Measurements from ENCODE around the gene CORO2A. TPM values are rescaled to one million over a fixed set of nuclear protein-coding genes. Genes with fewer than 3 reads are reported as not detected.

The CORO2A gene
- total RNA-seq, 3 donors from 2014 or later, result 1.4 to 7.2 (median 7.2) TPM

DNA sequence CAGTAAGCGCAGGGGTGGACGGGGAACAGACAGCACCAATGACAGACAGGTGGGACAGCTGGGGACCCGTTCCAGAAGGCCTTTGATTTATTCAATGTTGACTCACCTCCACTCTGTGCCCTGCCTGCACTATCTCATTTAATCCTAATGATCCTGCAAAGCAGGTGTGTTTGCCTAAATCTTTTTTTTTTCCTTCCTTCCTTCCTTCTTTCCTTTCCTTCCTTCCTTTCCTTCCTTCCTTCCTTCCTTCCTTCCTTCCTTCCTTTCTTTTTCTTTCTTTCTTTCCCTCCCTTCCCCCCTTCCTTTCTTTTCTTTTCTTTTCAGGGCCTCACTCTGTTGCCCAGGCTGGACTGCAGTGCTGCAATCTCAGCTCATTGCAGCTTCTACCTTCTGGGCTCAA lies 17.1 kb upstream of the CORO2A start:
- intact Hi-C loops (cut with DNase I; ENCODE audit: low total_unique reads), result no loop called here
- DNase-seq (ENCODE audit: low spot score in 2 of 2), result no peak
- TF ChIP-seq POLR2A (IDR thresholded peaks at IDR 0.05) (no peak), POLR2AphosphoS5 (IDR thresholded peaks at IDR 0.05) (no peak)

DNA sequence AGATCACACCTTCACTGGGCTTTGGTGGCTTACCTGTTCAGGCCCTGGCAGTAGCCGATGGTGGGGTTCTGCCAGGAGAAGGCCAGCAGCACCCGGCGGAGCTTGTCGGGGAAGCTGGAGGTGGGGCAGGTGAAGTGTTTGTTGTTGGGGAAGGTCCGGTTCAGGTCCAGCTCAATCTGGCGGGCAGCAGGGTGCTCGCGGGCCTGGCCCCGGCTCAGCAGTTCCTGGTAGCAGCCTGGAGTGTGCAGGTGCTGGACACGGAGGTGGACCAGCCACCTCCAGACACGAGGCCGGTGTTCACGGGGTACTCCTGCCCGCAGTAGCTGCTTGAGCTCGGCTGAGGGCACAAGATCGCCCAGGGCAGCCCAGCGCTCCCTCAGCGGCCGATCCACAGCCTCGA lies 16.2 kb upstream of the CORO2A start:
- Histone ChIP-seq H3K4me1 (peaks cover 0 to 5% of the 10 kb centered on the region in 2 donors), H3K27ac (no peak overlapping the region), H3K9me3 (no peaks in the 10 kb centered on the region), H3K36me3 (no peaks in the 10 kb centered on the region), H3K27me3 (no peaks in the 10 kb centered on the region), H3K4me3 (no peak overlapping the region)
- DNase-seq (ENCODE audit: low spot score in 2 of 2), result no peak
- intact Hi-C loops (cut with DNase I; ENCODE audit: low total_unique reads), result no loop called here
- TF ChIP-seq, protein P1, sequence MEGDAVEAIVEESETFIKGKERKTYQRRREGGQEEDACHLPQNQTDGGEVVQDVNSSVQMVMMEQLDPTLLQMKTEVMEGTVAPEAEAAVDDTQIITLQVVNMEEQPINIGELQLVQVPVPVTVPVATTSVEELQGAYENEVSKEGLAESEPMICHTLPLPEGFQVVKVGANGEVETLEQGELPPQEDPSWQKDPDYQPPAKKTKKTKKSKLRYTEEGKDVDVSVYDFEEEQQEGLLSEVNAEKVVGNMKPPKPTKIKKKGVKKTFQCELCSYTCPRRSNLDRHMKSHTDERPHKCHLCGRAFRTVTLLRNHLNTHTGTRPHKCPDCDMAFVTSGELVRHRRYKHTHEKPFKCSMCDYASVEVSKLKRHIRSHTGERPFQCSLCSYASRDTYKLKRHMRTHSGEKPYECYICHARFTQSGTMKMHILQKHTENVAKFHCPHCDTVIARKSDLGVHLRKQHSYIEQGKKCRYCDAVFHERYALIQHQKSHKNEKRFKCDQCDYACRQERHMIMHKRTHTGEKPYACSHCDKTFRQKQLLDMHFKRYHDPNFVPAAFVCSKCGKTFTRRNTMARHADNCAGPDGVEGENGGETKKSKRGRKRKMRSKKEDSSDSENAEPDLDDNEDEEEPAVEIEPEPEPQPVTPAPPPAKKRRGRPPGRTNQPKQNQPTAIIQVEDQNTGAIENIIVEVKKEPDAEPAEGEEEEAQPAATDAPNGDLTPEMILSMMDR (IDR thresholded peaks at IDR 0.05), result no peak
- TF ChIP-seq POLR2AphosphoS5 (IDR thresholded peaks at IDR 0.05), result no peak
- no peak for TF ChIP-seq POLR2A (IDR thresholded peaks at IDR 0.05)

More for the DNA sequence above, 17.1 kb upstream of the CORO2A start:
- H3K36me3 ChIP-seq, result no peaks in the 10 kb centered on the region
- no peak overlapping the region for H3K4me3 ChIP-seq
- H3K4me1 ChIP-seq, result peaks cover 0 to 5% of the 10 kb centered on the region in 2 donors
- no peaks in the 10 kb centered on the region for H3K9me3 ChIP-seq
- H3K27me3 ChIP-seq, result no peaks in the 10 kb centered on the region
- no peak overlapping the region for H3K27ac ChIP-seq

DNA sequence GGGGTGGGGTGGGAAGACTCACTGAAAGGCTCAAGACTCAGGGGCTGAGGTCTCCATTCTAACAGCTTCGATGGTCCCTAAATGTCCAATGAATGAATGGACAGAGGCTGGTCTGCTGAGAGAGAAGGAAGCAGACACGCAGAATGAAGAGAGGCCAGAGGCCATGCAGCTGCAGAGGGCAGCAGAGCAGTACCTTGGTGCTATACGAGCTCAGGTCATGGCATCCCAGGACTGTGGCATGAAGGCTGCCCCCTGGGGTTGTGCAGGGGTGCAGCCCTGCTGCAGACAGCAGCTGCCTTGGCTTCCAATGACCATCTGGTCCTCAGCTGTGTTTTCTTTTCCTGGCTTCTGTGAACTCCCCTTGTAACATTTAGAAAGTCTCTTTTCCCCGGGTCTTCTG lies 15.2 kb upstream of the CORO2A start:
- intact Hi-C loops (cut with DNase I; ENCODE audit: low total_unique reads), result no loop called here
- H3K36me3 ChIP-seq, result no peaks in the 10 kb centered on the region
- TF ChIP-seq, protein P1 (IDR thresholded peaks at IDR 0.05), result no peak
- H3K27ac ChIP-seq, result no peak overlapping the region
- no peak for DNase-seq (ENCODE audit: low spot score in 2 of 2)
- peaks cover 0 to 5% of the 10 kb centered on the region in 2 donors for H3K4me1 ChIP-seq
- H3K27me3 ChIP-seq, result no peaks in the 10 kb centered on the region
- H3K4me3 ChIP-seq, result no peak overlapping the region
- no peaks in the 10 kb centered on the region for H3K9me3 ChIP-seq

DNA sequence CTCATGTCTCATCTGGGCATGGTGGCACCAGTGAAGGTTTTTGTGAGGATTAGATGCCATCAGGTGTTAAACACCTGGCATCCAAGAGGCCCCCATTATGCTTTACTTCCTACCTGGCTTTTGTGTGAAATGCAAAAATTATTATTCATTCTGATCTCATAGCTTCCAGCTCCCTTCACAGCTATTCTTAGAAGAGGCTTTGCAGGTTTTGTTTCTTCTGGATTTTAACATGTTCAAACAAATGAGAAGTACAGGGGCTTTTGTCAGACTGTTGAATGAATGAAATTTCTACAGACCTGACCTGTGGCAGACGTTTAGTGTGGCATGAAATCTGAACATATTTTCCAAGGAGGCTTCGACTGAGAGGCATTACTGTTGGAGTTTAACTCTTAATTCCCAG lies 14.3 kb upstream of the CORO2A start:
- H3K4me1 ChIP-seq, result peaks cover 0 to 5% of the 10 kb centered on the region in 2 donors
- no peak overlapping the region for H3K4me3 ChIP-seq
- H3K27me3 ChIP-seq, result no peaks in the 10 kb centered on the region
- no peaks in the 10 kb centered on the region for H3K36me3 ChIP-seq
- intact Hi-C loops (cut with DNase I; ENCODE audit: low total_unique reads), result no loop called here
- H3K27ac ChIP-seq, result no peak overlapping the region
- no peak for DNase-seq (ENCODE audit: low spot score in 2 of 2)
- H3K9me3 ChIP-seq, result no peaks in the 10 kb centered on the region
- TF ChIP-seq POLR2AphosphoS5 (IDR thresholded peaks at IDR 0.05), result no peak
- TF ChIP-seq POLR2A (IDR thresholded peaks at IDR 0.05), result no peak
- TF ChIP-seq, protein P1 (IDR thresholded peaks at IDR 0.05), result no peak

DNA sequence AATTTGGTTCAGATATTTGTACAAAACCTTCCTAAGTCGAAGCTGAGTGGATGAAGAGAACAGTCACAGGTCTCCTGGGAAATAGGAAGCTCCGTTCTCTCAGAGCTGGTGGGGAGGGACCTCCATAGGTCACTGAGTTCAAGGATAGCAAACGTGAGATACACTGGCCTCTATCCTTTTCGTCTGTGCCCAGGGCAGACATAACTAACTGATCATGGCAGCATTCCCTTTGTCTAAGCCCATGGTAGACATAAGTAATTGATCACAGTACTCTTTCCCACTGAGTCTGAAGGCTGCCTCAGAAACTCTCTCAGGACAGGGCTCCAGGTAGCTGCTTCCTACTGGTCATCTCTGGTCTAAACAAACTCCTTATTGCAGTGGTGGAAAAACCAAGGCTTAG lies 12.3 kb upstream of the CORO2A start:
- TF ChIP-seq POLR2A (IDR thresholded peaks at IDR 0.05) (no peak), POLR2AphosphoS5 (IDR thresholded peaks at IDR 0.05) (no peak)
- TF ChIP-seq, protein P1 (IDR thresholded peaks at IDR 0.05), result no peak
- H3K36me3 ChIP-seq, result no peaks in the 10 kb centered on the region
- intact Hi-C loops (cut with DNase I; ENCODE audit: low total_unique reads), result no loop called here

DNA sequence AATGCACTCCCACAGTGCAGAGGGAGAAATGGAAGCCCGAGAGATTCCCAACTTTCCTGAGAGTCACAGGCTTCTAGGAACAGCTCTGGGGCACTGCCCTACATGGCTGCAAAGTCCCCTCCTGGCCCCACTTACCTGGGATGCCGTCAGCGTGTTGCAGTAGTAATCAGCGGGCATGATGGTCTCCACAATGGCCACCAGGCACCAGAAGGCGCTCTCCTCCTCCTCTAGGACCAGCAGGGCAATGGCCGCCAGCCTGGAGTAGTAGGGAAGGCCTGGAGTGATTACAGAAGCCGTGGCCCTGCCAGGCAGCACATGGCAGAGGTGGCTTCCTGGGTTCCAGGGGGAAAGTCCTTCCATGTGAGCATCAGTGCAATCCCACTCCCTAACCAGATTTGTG lies 10.7 kb upstream of the CORO2A start:
- peaks cover 0 to 5% of the 10 kb centered on the region in 2 donors for H3K4me1 ChIP-seq
- no peaks in the 10 kb centered on the region for H3K27me3 ChIP-seq
- DNase-seq (ENCODE audit: low spot score in 2 of 2), result no peak
- no peak for TF ChIP-seq POLR2AphosphoS5 (IDR thresholded peaks at IDR 0.05)
- TF ChIP-seq, protein P1 (IDR thresholded peaks at IDR 0.05), result no peak
- TF ChIP-seq POLR2A (IDR thresholded peaks at IDR 0.05), result no peak
- no peaks in the 10 kb centered on the region for H3K36me3 ChIP-seq
- no peaks in the 10 kb centered on the region for H3K9me3 ChIP-seq
- no peak overlapping the region for H3K27ac ChIP-seq
- H3K4me3 ChIP-seq, result no peak overlapping the region
- intact Hi-C loops (cut with DNase I; ENCODE audit: low total_unique reads), result no loop called here

More for the DNA sequence above, 12.3 kb upstream of the CORO2A start:
- no peaks in the 10 kb centered on the region for H3K9me3 ChIP-seq
- H3K4me3 ChIP-seq, result no peak overlapping the region
- no peaks in the 10 kb centered on the region for H3K27me3 ChIP-seq
- H3K27ac ChIP-seq, result no peak overlapping the region
- no peak for DNase-seq (ENCODE audit: low spot score in 2 of 2)
- peaks cover 0 to 5% of the 10 kb centered on the region in 2 donors for H3K4me1 ChIP-seq
